Stimulated activated naive CD4-positive, alpha-beta T cell treated with Interleukin-2 at 50 U/mL for 16 hours (primary cell): ENCODE data around the gene CZIB.
"Not testable (repeated sequence)": the region's sequence is repeated elsewhere in the genome, so short reads cannot be mapped to it uniquely, and the experiment has no call there.

ENCODE experiments used
- DNase-seq: peaks from one replicate; lab custom pipeline; 2025; lab: John Stamatoyannopoulos, UW

Gene CZIB

DNA sequence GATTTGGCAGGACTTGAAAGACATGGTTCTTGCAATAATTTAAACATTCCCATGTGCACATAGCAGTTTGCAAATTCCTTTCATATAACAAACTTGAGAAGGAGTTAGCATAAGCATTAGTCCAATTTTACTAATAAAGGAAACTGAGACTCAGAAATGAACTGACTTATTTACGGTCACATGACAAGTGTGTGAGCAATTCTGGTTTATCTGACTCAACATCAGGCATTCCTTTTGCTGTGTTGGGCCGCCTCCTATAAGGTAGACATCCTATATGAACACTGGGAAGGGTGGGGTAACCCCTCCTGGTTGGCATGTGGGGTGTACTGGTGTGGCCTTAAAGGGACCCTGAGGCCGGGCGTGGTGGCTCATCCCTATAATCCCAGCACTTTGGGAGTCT lies 32.3 kb downstream of the CZIB start:
- no peak for DNase-seq

DNA sequence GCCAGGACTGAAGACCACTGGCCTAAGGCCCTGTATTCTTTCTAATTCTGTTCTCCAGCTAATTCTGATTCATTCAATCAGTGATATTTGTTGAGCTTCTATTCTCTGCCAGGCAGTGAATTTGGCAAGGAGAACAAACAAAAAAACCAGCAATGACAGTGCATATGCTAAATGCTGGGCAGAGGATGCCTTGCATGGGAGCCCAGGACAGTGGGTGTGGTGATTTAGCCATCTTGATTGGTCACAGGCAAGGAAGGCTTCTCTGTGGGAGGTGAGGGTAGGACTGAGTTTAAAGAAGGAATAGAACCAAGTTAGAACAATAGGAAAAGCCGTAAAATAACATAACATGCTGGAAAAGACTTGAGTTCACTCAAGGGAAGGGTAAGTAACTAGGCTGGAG lies 33.0 kb downstream of the CZIB start:
- no peak for DNase-seq

GRCh38 chr1:53186533-53186932 lies 33.9 kb downstream of the CZIB start:
- DNase-seq = no peak

- not testable (repeated sequence) for DNase-seq
Observed at GRCh38 chr1:53185955-53186297, 34.5 kb downstream of the CZIB start.

- no peak for DNase-seq
Observed at GRCh38 chr1:53183095-53183990, 37.1 kb downstream of the CZIB start.

DNA sequence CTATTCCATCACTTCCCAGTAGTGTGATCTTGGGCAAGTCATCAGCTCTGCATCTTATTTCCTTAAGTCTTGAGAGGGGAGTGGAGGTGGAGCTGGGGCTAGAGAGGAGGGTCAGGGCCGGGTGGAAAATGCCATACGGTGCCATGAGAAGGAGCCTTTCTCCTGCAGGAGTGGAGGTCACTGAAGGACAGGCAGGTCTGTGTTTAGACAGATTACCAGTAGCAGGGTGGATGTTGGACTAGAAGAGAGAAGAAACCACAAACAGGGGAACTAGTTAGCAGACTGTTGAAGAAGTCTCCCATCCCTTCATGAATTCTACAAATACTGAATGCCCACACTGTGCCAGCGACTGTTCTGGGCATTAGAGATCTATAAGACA lies 37.7 kb downstream of the CZIB start:
- DNase-seq = no peak

- DNase-seq = peak; percentile 75
Observed at GRCh38 chr1:53182111-53182593, 38.3 kb downstream of the CZIB start.

DNA sequence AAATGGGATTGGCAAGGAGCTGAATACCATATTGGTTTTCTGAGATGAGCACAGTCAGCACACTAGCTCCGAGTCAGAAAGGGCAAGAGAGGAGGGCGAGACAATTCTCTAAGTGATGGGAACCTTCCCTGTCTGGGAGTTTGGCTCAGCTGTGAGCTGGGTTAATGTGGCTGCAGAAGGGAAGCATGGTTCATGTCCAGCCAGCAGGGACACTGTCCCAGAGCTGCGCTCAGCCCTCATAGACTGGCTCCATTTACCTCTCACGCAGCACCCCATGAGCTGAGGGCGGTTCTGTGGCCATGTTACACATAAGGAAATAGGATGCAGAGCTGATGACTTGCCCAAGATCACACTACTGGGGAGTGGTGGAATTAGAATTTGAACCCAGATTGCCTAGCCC lies 39.5 kb downstream of the CZIB start:
- DNase-seq = no peak

DNA sequence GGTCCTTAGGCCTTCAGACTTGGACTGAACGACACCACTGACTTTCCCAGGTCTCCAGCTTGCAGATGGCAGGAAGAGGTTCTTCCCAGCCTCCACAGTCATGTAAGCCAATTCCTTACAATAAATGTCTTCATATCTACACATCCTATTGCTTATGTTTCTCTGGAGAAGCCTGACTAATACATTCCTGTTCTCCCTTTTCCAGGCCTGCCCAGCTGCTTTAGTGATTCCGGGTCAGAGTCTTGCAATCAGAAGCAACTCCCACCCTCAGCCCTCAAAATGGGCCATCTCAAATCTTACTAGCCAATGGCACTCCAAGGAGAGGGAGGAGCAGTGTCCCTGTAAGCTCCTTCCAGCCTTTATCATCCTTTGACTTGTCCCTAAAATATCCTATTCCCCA lies 40.2 kb downstream of the CZIB start:
- DNase-seq = no peak

DNA sequence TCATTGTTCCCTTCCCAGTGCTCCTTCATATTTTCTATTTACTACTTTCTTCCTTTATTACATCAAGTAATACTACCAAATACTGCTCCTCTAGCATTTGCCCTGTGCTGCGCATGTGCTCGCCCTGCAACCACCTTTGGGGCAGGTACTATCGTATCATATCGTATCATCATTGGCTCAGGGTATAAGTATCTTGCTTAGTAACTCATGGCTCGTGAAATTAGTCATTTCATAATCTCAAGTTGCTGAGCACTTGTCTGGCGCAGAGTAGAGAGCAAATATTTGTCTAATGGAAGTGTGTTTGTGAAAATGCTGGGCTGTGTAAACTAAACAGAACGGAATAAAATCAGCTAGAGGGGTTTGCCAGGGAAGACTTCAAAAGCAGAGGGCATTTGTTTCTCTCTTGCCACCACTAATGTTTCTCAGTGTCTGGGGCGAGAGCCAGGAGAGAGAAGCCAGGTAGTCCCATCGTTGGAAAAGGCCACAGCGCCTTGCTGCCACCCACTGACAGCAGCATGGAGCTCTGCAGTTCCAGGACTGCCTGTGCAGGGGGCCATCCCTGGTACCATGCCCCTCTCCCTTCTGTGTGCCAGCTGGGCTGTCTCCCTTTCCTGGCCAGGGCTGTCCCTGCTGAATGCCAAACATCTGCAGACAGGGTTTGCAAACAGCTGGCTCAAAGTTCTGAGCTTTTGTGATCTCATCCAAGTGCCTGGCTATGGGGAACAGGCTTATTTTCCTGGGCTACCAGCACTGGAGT lies 43.8 kb downstream of the CZIB start:
- DNase-seq = no peak

DNA sequence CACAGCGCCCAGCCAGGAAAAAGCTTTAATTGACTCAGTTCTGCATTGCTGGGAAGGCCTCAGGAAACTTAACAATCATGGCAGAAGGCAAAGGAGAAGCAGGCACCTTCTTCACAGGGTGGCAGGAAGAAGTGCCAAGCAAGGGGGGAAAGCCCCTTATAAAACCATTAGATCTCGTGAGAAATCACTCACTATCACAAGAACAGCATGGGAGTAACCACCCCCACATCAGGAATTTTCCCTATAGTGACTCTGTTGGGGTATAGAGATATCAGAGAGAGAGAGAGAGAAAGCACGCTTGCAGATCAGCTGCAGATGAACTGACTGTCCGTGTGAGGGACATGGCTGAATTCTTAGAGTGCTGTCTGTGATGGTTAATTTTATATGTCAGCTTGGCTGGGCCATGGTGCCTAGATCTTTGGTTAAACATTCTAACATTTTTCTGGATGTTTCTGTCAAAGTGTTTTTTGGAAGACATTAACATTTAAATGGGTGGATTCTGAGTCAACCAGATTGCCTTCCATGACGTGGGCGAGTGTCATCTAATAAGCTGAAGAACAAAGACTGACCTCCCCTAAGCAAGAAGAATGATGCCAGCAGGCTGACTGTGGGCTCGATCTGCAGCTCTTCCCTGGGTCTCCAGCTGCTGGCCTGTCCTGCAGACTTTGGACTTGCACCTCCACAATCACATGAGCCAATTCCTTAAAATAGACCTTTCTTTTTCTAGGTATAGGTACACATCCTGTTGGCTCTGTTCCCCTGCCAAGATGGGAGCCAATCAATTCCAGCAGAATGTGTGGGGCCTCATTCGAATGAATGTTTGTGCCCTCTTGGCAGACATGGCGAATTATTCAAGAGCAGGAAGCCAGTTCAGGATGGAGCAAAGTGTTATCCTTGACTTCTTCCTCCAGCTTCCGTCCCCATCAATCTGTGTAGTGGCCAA lies 45.2 kb downstream of the CZIB start:
- no peak for DNase-seq

DNA sequence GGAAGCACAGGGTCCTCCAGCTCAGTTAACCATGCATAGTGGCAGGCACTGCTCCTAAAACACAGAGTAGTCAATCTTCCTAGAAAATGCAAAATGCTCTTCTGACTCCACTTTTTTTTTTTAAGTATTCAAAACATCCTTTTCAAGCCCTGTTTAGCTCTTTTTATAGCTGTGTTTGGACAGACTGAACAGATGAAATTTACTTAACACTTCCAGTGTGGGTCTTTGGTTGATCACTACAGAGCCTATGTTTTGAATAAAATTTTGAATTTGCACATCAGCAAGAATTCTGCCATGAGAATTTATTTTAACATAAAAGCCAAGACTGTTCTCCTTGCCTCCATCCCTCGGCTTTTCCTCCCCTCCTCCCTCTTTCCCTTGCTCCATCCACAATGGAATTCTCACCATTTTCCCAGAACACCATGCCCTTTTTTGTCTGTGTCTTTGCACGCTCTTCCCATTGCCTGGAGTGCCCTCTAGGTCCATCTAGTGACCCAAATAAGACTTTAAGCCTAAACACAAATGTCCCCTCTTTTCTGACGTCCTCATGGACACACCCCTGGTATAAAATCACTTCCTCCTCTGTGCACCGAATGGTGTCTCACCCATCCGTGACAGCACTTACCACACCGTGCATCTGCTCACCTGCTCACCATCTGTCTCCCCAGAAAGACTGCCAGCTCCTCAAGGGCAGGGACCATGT lies 47.9 kb downstream of the CZIB start:
- no peak for DNase-seq

DNA sequence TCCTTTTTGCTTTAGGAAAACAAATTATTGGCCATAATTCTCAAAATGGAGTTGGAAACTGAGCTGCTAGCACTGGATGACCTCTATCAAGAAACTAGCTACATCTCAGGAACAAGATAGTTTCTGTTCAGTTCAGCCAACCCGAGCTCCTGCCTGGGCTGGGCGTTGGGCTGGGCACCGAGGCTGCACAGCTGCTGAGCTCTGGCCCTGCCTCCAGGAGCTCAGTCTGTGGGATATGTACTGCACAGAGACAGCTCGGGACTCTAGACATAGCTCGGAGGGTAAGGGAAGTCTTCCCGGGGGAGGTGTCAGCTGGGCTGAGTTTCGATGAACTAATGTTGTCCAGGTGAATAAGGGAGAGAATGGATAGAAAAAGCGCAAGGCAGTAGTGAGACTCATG lies 53.5 kb downstream of the CZIB start:
- DNase-seq = no peak

GRCh38 chr1:53166366-53166765 lies 54.1 kb downstream of the CZIB start:
- DNase-seq = no peak

DNA sequence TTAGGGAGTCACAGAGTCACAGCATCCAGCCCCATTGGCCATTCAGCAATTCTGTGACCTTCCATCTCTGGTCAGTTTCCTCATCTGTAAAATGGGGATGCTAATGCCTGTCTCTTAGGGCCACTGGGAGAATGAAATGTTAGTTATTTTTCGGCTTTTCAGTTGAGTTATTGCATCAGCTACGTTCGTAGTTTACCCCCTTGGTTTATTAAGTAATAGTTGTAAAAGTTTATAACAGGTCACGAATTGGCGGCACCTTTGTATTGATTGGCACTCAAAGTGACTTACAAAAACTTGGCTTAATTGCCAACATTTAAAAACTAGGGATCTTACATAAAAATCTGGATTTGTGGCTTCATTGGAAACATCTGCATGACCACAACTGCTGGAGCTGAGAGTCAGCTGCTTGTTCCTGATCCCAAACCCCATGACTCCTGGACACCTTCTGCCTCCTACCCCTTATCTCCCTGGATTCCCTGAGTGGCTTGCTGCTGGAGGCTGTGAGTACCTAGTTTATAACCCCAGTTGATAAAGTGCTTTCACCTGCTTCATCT lies 54.9 kb downstream of the CZIB start:
- DNase-seq = no peak
